Inflammatory macrophage (primary cell): ENCODE results near the gene HSF4.

Source experiments
- DNase-seq, 2 donors: peaks; one replicate each; pipeline ENCODE4 v3.0.0-alpha.2; 2020 to 2022

The HSF4 gene

GRCh38 chr16:67169011-67169451, 4.5 kb downstream of the HSF4 start:
- no peak for DNase-seq

GRCh38 chr16:67169642-67170167, 5.2 kb downstream of the HSF4 start:
- no peak for DNase-seq

GRCh38 chr16:67170168-67170948, 5.8 kb downstream of the HSF4 start, which contains the start of gene NOL3:
Gene NOL3, plus strand, starts transcription at chr16:67170538.
- DNase-seq, result peak; percentile 39 to 58

- DNase-seq, result peak in 1 of 2 donors; percentile 29
These were observed 6.6 kb downstream of the HSF4 start for GRCh38 chr16:67170949-67171649.

- DNase-seq, result no peak
These were observed 8.8 kb downstream of the HSF4 start for GRCh38 chr16:67173323-67173722.

- peak; percentile 69 to 71 for DNase-seq
These were observed 9.5 kb downstream of the HSF4 start for GRCh38 chr16:67173808-67174705.

GRCh38 chr16:67174706-67175231, 10.2 kb downstream of the HSF4 start:
- DNase-seq, result no peak

GRCh38 chr16:67176662-67177061, 12.1 kb downstream of the HSF4 start:
- no peak for DNase-seq

- peak; percentile 37 to 55 for DNase-seq
These were observed 13.5 kb downstream of the HSF4 start for GRCh38 chr16:67177743-67178699.

GRCh38 chr16:67179421-67180080, 15.0 kb downstream of the HSF4 start:
- no peak for DNase-seq

- no peak for DNase-seq
These were observed 15.6 kb downstream of the HSF4 start for GRCh38 chr16:67180166-67180565.

GRCh38 chr16:67181346-67181745, 16.8 kb downstream of the HSF4 start:
- peak in 1 of 2 donors; percentile 19 for DNase-seq

- peak in 1 of 2 donors; percentile 14 for DNase-seq
These were observed 17.7 kb downstream of the HSF4 start for GRCh38 chr16:67182288-67182687.

- no peak for DNase-seq
These were observed 18.7 kb downstream of the HSF4 start for GRCh38 chr16:67183284-67183626.

- peak; percentile 96 for DNase-seq
These were observed 19.3 kb downstream of the HSF4 start, which contains the start of gene MATCAP1 for GRCh38 chr16:67183627-67184452. Gene MATCAP1, minus strand, starts transcription at chr16:67183963. Its CDS starts 3,353 bp downstream, at chr16:67180610.

GRCh38 chr16:67184453-67184994, 20.0 kb downstream of the HSF4 start:
- no peak for DNase-seq

- DNase-seq, result peak; percentile 85 to 90
These were observed 20.6 kb downstream of the HSF4 start for GRCh38 chr16:67184995-67185650.

- DNase-seq, result no peak
These were observed 21.1 kb downstream of the HSF4 start for GRCh38 chr16:67185651-67186134.
